Tibial artery (tissue), 4 donors: ENCODE results near the gene BTBD9.

ENCODE experiments used
- DNase-seq, 2 donors: peaks; one replicate each; pipeline ENCODE4 v3.0.0-alpha.2; 2019
- H3K27ac ChIP-seq, 2 donors: fragments of 200-600 bp; sonication (generic) in 1 of 2; 1 replicate in 1 of 2; 2 replicates in 1 of 2; pipeline ENCODE4 v1.5.1; 2018 to 2019; ENCODE audit warnings: mild to moderate bottlenecking in 1 of 2
- H3K27me3 ChIP-seq, 2 donors: fragments of 200-600 bp; sonication (generic) in 1 of 2; one replicate each; pipeline versions ENCODE4 v1.5.1 to v1.6.0; 2016 to 2019
- H3K36me3 ChIP-seq, 3 donors: fragments of 200-600 bp; sonication (generic) in 2 of 3; one replicate each; pipeline ENCODE4 v1.5.1; 2016 to 2019; ENCODE audit warnings: mild to moderate bottlenecking in 2 of 3
- H3K4me1 ChIP-seq, 4 donors: fragments of 200-600 bp; sonication (generic) in 2 of 4; 1 replicate in 3 of 4; 2 replicates in 1 of 4; pipeline ENCODE4 v1.5.1; 2016 to 2019
- H3K4me3 ChIP-seq, 2 donors: fragments of 200-600 bp; sonication (generic) in 1 of 2; 1 replicate in 1 of 2; 2 replicates in 1 of 2; pipeline ENCODE4 v1.5.1; 2018 to 2019; ENCODE audit warnings: mild to moderate bottlenecking in 2 of 2
- H3K9me3 ChIP-seq, 3 donors: fragments of 200-600 bp; sonication (generic) in 1 of 3; one replicate each; pipeline ENCODE4 v1.5.1; 2016 to 2019
- intact Hi-C: fragments of 100-400 bp; cut with DNase I; formaldehyde crosslinking; loops from one replicate; pipeline ENCODE4 v1.15.0; 2023; ENCODE audit warnings: low total_unique reads
- TF ChIP-seq, protein P1 (sequence below), 2 experiments: fragments of 200-600 bp in 1 of 2; fragments of 450-650 bp in 1 of 2; IDR thresholded peaks; one replicate each; pipeline ENCODE4 v1.5.1; 2017 to 2019; ENCODE audit warnings: antibody characterized with exemption in 2 of 2, mild to moderate bottlenecking in 1 of 2, moderate library complexity in 1 of 2

The BTBD9 gene

DNA sequence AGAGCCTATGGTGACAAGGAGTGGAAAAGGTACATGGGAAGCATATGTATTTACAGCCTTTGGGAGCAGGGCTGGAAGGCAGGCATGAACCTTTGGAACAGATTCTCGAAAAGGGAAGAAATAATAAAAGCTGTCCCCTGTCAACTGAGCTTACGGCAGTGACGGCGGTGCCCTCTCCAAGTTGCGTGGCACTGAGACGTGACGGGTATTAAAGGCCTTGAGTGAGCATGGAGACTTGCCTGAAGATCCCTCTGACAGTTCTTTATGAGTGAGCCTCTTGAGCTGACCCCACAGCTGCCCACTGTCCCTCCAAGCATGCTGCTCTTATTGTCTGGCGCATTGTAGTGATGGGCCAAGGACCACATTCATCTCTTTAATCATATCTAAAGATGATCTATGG is 431.7 kb downstream of the BTBD9 start:
- TF ChIP-seq, protein P1, sequence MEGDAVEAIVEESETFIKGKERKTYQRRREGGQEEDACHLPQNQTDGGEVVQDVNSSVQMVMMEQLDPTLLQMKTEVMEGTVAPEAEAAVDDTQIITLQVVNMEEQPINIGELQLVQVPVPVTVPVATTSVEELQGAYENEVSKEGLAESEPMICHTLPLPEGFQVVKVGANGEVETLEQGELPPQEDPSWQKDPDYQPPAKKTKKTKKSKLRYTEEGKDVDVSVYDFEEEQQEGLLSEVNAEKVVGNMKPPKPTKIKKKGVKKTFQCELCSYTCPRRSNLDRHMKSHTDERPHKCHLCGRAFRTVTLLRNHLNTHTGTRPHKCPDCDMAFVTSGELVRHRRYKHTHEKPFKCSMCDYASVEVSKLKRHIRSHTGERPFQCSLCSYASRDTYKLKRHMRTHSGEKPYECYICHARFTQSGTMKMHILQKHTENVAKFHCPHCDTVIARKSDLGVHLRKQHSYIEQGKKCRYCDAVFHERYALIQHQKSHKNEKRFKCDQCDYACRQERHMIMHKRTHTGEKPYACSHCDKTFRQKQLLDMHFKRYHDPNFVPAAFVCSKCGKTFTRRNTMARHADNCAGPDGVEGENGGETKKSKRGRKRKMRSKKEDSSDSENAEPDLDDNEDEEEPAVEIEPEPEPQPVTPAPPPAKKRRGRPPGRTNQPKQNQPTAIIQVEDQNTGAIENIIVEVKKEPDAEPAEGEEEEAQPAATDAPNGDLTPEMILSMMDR (IDR thresholded peaks at IDR 0.05) = no peak
- Histone ChIP-seq H3K27ac (no peak overlapping the region), H3K4me3 (no peak overlapping the region), H3K9me3 (no peaks in the 10 kb centered on the region), H3K36me3 (no peaks in the 10 kb centered on the region), H3K4me1 (peaks cover 0 to 17% (median 15%) of the 10 kb centered on the region in 4 donors), H3K27me3 (no peaks in the 10 kb centered on the region)
- DNase-seq = no peak
- intact Hi-C loops = loop anchor here (10.0 kb wide), 1 partner anchor 463 kb away; no protein-coding TSS in a partner anchor

DNA sequence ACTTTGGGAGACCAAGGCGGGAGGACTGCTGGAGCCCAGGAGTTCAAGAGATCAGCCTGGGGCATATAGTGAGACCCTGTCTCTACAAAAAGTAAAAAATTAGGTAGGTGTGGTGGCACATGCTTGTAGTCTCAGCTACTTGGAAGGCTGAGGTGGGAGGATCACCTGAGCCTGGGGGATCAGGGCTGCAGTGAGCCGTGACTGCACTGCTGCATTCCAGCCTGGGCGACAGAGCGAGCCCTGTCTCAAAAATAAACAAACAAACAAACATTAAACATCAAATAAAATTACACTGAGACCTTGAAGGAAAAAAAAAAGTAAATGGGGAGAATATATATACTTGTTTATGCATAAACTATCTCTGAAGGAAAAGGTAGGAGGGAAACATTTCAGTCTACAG is 432.4 kb downstream of the BTBD9 start:
- H3K27ac ChIP-seq = no peak overlapping the region
- TF ChIP-seq, protein P1 (IDR thresholded peaks at IDR 0.05) = no peak
- H3K27me3 ChIP-seq = no peaks in the 10 kb centered on the region
- no peak overlapping the region for H3K4me3 ChIP-seq
- no peaks in the 10 kb centered on the region for H3K9me3 ChIP-seq
- no peak for DNase-seq
- peaks cover 0 to 10% (median 9%) of the 10 kb centered on the region in 4 donors for H3K4me1 ChIP-seq
- intact Hi-C loops = loop anchor here (10.0 kb wide), 1 partner anchor 463 kb away; no protein-coding TSS in a partner anchor
- no peaks in the 10 kb centered on the region for H3K36me3 ChIP-seq

DNA sequence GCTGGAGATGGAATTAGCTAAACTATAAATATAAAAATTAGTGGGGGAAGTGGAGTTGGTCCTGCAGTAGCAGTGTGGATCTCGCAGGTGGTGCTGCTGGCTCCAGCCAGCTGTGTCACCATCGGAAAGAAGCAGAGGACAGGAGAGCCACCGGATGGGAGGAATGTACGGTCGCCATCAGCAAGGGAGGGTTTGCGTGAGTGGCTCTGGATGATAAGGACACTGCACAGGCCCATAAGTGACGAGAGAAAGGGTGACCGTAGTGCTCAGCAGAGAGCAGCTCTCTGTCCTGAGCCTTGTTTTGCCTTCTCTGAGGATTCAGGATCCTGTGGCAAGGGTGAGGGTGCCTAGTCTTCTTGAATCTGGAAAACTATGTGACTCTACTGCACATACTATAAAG is 441.5 kb downstream of the BTBD9 start:
- TF ChIP-seq, protein P1 (IDR thresholded peaks at IDR 0.05) = no peak
- intact Hi-C loops = no loop called here

DNA sequence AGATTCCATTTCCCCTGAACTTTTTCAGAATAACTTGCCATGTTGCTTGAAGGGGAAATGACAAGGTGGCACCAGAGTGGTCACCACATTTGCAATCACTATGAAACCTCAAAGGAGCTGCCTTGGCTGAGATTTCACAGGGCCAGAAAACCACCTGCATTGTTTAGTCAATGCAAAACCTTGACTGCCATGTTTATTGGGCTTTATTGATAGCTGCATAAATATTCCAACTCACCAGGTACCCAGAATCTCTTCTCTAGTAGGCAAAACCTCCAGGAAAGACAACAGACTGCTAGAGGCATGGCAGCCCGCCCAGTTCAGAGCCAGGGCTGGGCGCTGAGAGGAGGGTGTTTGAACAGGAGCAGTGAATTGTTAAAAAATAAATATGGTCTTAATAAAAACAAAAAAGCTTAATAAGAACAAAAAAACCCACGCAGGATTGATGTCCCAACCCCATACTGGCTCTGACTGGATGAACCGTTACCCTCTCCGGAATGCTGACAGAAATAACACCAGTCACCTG is 444.6 kb downstream of the BTBD9 start:
- H3K36me3 ChIP-seq = no peaks in the 10 kb centered on the region
- DNase-seq = no peak
- TF ChIP-seq, protein P1 (IDR thresholded peaks at IDR 0.05) = no peak
- H3K4me3 ChIP-seq = no peak overlapping the region
- no peaks in the 10 kb centered on the region for H3K9me3 ChIP-seq
- intact Hi-C loops = no loop called here
- no peaks in the 10 kb centered on the region for H3K27me3 ChIP-seq
- H3K4me1 ChIP-seq = no peaks in the 10 kb centered on the region
- no peak overlapping the region for H3K27ac ChIP-seq

More for the DNA sequence above, 441.5 kb downstream of the BTBD9 start:
- no peak overlapping the region for H3K27ac ChIP-seq
- no peaks in the 10 kb centered on the region for H3K27me3 ChIP-seq
- H3K4me3 ChIP-seq = no peak overlapping the region
- H3K36me3 ChIP-seq = no peaks in the 10 kb centered on the region
- no peaks in the 10 kb centered on the region for H3K4me1 ChIP-seq
- no peaks in the 10 kb centered on the region for H3K9me3 ChIP-seq
- no peak for DNase-seq

DNA sequence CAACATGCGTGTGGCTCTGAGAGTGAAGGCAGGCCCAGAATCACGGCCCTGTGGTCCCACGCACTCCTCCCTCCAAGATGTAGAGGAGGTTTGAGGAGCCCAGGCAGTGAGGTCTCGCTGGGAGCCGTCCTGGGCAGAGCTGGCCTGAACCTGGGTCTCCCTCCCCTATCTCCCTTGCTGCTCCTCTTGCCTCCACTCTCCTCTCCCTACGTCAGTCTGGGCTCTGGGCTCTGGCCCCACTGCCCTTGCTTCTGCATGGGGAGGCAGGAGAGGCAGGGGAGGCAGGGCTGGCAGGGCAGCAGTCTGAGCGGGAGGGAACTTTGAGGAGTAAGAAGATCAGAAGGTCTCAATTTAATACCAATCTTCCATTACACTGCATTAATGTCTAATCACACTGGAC is 445.1 kb downstream of the BTBD9 start:
- H3K36me3 ChIP-seq = no peaks in the 10 kb centered on the region
- H3K27ac ChIP-seq = no peak overlapping the region
- TF ChIP-seq, protein P1 (IDR thresholded peaks at IDR 0.05) = no peak
- intact Hi-C loops = no loop called here
- DNase-seq = no peak
- H3K4me1 ChIP-seq = no peaks in the 10 kb centered on the region
- no peaks in the 10 kb centered on the region for H3K9me3 ChIP-seq
- no peaks in the 10 kb centered on the region for H3K27me3 ChIP-seq
- H3K4me3 ChIP-seq = no peak overlapping the region

DNA sequence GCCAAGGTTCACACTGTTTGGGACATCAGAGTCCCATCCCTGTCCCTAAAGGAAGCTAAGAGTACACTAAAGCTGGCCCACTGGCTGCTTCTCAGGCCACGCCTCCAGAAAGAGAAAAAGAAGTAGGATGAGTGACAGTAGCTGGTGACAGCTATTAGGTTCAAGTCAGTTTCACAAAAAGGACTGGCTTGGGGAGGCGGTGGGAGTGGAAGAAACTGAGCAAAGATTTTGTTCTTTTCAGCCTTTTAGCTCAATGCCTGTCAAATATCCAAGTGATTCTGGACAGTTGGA is 445.5 kb downstream of the BTBD9 start:
- no peaks in the 10 kb centered on the region for H3K27me3 ChIP-seq
- no peaks in the 10 kb centered on the region for H3K36me3 ChIP-seq
- DNase-seq = no peak
- no peak overlapping the region for H3K27ac ChIP-seq
- TF ChIP-seq, protein P1 (IDR thresholded peaks at IDR 0.05) = no peak
- H3K4me3 ChIP-seq = no peak overlapping the region
- H3K9me3 ChIP-seq = no peaks in the 10 kb centered on the region
- intact Hi-C loops = no loop called here
- no peaks in the 10 kb centered on the region for H3K4me1 ChIP-seq
